H9 (cell line): Measurements from ENCODE around the gene TEX55. TPM values are rescaled to one million over a fixed set of nuclear protein-coding genes. Genes with fewer than 3 reads are reported as not detected.

Source experiments
- DNase-seq: peaks from one replicate; pipeline ENCODE4 v3.0.0-alpha.2; 2017
- H2AFZ ChIP-seq: one replicate; pipeline ENCODE4 v1.6.1; 2013; ENCODE audit warnings: mild to moderate bottlenecking, low read length, control low read depth, moderate library complexity
- H2AK5ac ChIP-seq: 2 replicates; pipeline ENCODE4 v1.6.1; 2013; ENCODE audit warnings: low read length, control low read depth, mixed read lengths; ENCODE audit not compliant: insufficient read length
- H2BK120ac ChIP-seq: one replicate; pipeline ENCODE4 v1.6.1; 2013; ENCODE audit warnings: low read depth, mild to moderate bottlenecking, low read length, control low read depth, inconsistent platforms; ENCODE audit not compliant: poor library complexity, severe bottlenecking
- H2BK12ac ChIP-seq: 2 replicates; pipeline ENCODE4 v1.6.1; 2013; ENCODE audit warnings: low read length, control low read depth, mixed read lengths, low read depth; ENCODE audit not compliant: insufficient read length
- H2BK15ac ChIP-seq: 2 replicates; pipeline ENCODE4 v1.6.1; 2013; ENCODE audit warnings: low read depth, low read length, control low read depth
- H2BK20ac ChIP-seq: one replicate; pipeline ENCODE4 v1.6.1; 2013; ENCODE audit warnings: low read depth, mild to moderate bottlenecking, low read length, control low read depth, inconsistent platforms; ENCODE audit not compliant: poor library complexity, severe bottlenecking
- H2BK5ac ChIP-seq: 2 replicates; pipeline ENCODE4 v1.6.1; 2013; ENCODE audit warnings: low read length, control low read depth, mixed read lengths; ENCODE audit not compliant: insufficient read length
- H3K14ac ChIP-seq: 2 replicates; pipeline ENCODE4 v1.6.1; 2013; ENCODE audit warnings: low read length, control low read depth; ENCODE audit not compliant: insufficient read depth
- H3K18ac ChIP-seq: 2 replicates; pipeline ENCODE4 v1.6.1; 2013; ENCODE audit warnings: low read depth, mild to moderate bottlenecking, mixed read lengths, low read length, control low read depth; ENCODE audit not compliant: insufficient read length
- H3K23ac ChIP-seq: 2 replicates; pipeline ENCODE4 v1.6.1; 2013; ENCODE audit warnings: low read length, control low read depth, mixed read lengths, low read depth; ENCODE audit not compliant: insufficient read length
- H3K23me2 ChIP-seq: 2 replicates; pipeline ENCODE4 v1.6.1; 2013; ENCODE audit warnings: low read depth, mild to moderate bottlenecking, mixed read lengths, low read length, control low read depth; ENCODE audit not compliant: insufficient read length, poor library complexity, severe bottlenecking
- H3K27ac ChIP-seq: 2 replicates; pipeline ENCODE4 v1.5.1; 2013; ENCODE audit warnings: low read length, control low read depth, mixed read lengths, low read depth; ENCODE audit not compliant: insufficient read length
- H3K27me3 ChIP-seq: 2 replicates; pipeline ENCODE4 v1.6.1; 2013; ENCODE audit warnings: low read length, control low read depth, inconsistent platforms; ENCODE audit not compliant: insufficient read depth
- H3K4ac ChIP-seq: 2 replicates; pipeline ENCODE4 v1.6.1; 2013; ENCODE audit warnings: low read depth, mild to moderate bottlenecking, control low read depth, inconsistent platforms, low read length, moderate library complexity
- H3K4me1 ChIP-seq: 2 replicates; pipeline ENCODE4 v1.6.1; 2013; ENCODE audit warnings: low read length, control low read depth, inconsistent platforms; ENCODE audit not compliant: insufficient read depth
- H3K4me2 ChIP-seq: 2 replicates; pipeline ENCODE4 v1.6.1; 2013; ENCODE audit warnings: low read length, control low read depth, mixed read lengths; ENCODE audit not compliant: insufficient read length, insufficient read depth
- H3K56ac ChIP-seq: 2 replicates; pipeline ENCODE4 v1.6.1; 2013; ENCODE audit warnings: low read depth, mild to moderate bottlenecking, mixed read lengths, low read length, control low read depth; ENCODE audit not compliant: insufficient read length
- H3K79me1 ChIP-seq: 2 replicates; pipeline ENCODE4 v1.6.1; 2013; ENCODE audit warnings: low read depth, mild to moderate bottlenecking, moderate library complexity, low read length, control low read depth, inconsistent platforms; ENCODE audit not compliant: insufficient read depth, poor library complexity, severe bottlenecking
- H3K79me2 ChIP-seq: 2 replicates; pipeline ENCODE4 v1.6.1; 2013; ENCODE audit warnings: low read length, control low read depth, inconsistent platforms; ENCODE audit not compliant: insufficient read depth
- H3K9ac ChIP-seq: 2 replicates; pipeline ENCODE4 v1.6.1; 2013; ENCODE audit warnings: low read length, control low read depth, mixed read lengths; ENCODE audit not compliant: insufficient read length; ENCODE audit errors: extremely low read depth
- H3K9me3 ChIP-seq: one replicate; pipeline ENCODE4 v1.6.1; 2013; ENCODE audit warnings: low read depth, low read length, inconsistent platforms; ENCODE audit not compliant: control insufficient read depth
- H3T11ph ChIP-seq: one replicate; pipeline ENCODE4 v1.6.1; 2013; ENCODE audit warnings: mild to moderate bottlenecking, low read length, control low read depth, inconsistent platforms
- H4K20me1 ChIP-seq: one replicate; pipeline ENCODE4 v1.6.1; 2013; ENCODE audit not compliant: control insufficient read depth, insufficient read length, insufficient read depth
- H4K5ac ChIP-seq: 2 replicates; pipeline ENCODE4 v1.6.1; 2013; ENCODE audit warnings: low read depth, mild to moderate bottlenecking, mixed read lengths, low read length, control low read depth; ENCODE audit not compliant: insufficient read length
- H4K8ac ChIP-seq: replicated peaks from 2 replicates; pipeline ENCODE4 v1.6.1; 2013; ENCODE audit warnings: low read length, control low read depth, mixed read lengths, low read depth; ENCODE audit not compliant: insufficient read length
- H4K91ac ChIP-seq: 2 replicates; pipeline ENCODE4 v1.6.1; 2013; ENCODE audit warnings: low read depth, mild to moderate bottlenecking, moderate library complexity, mixed read lengths, low read length, control low read depth; ENCODE audit not compliant: insufficient read length
- H3K27ac Mint-ChIP-seq, 3 experiments: 2 replicates in 2 of 3; 3 replicates in 1 of 3; pipeline ENCODE4 v1.8.0; 2020 to 2021; ENCODE audit warnings: mixed read lengths in 3 of 3, mild to moderate bottlenecking in 1 of 3, moderate library complexity in 1 of 3
- H3K27me3 Mint-ChIP-seq: 2 replicates; pipeline ENCODE4 v1.8.0; 2021; ENCODE audit warnings: low read depth, mild to moderate bottlenecking, moderate library complexity, mixed read lengths
- H3K36me3 Mint-ChIP-seq, 3 experiments: 2 replicates in 2 of 3; 3 replicates in 1 of 3; pipeline ENCODE4 v1.8.0; 2020 to 2021; ENCODE audit warnings: low read depth in 3 of 3, mixed read lengths in 3 of 3; ENCODE audit not compliant: insufficient read depth in 1 of 3
- H3K4me1 Mint-ChIP-seq, 2 experiments: 2 replicates each; pipeline ENCODE4 v1.8.0; 2020; ENCODE audit warnings: mixed read lengths in 2 of 2
- H3K4me3 Mint-ChIP-seq, 2 experiments: 2 replicates in 1 of 2; 3 replicates in 1 of 2; pipeline ENCODE4 v1.8.0; 2020 to 2021; ENCODE audit warnings: mild to moderate bottlenecking in 2 of 2, mixed read lengths in 2 of 2, moderate library complexity in 1 of 2
- H3K9me3 Mint-ChIP-seq, 2 experiments: 2 replicates in 1 of 2; 3 replicates in 1 of 2; pipeline ENCODE4 v1.8.0; 2020; ENCODE audit warnings: mild to moderate bottlenecking in 2 of 2, mixed read lengths in 2 of 2, moderate library complexity in 1 of 2
- WGBS: extraction: QIAGEN DNeasy Blood & Tissue Kit; methylation state at CpG from one replicate; pipeline ENCODE4 v1.1.7; 2013; ENCODE audit warnings: missing lambda C conversion rate, low lambda C conversion rate, mixed read lengths; ENCODE audit not compliant: insufficient read length; ENCODE audit errors: extremely low coverage; 5-methylcytosine and 5-hydroxymethylcytosine counted together
- total RNA-seq: library from RNA; stranded (reverse); gene quantifications from 2 replicates; pipeline ENCODE4 v1.2.1, GENCODE V29; 2021
- TF ChIP-seq, protein P1 (sequence below): fragments of 200-600 bp; sonication (generic); conservative IDR thresholded peaks from 3 replicates; pipeline ENCODE4 v1.8.0; 2021; ENCODE audit warnings: antibody characterized with exemption, mild to moderate bottlenecking

TEX55 gene
- total RNA-seq, 1 experiment from 2014 or later: not detected

DNA sequence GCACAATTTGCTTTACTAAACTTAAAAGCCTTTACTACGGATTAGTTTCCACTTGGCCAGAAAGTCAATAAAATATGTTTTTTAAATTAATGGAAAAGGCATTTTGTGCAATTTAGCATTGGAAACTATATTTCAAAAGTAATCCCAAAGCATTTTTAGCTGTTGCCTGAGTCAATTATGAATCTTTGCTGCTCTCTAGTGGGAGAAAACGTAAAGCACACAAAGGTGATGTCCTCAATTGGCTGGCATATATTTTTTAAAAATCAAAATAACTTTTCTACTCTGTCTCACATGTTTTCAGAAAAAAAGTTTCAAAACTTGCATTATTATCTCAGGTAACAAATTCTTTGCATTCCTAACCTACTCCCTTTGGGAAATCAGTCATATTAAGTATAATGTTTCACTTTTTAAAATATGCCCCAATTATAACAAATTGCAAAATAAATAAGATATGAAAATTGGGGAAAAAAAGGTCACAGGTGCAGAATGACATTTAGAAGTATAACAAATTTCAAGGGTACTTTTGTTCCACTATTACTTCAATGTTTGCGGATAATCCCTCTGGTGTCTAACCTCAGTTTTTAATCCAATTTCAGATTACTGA, 47.2 kb upstream of the TEX55 start:
- no peak overlapping the region for H2AFZ ChIP-seq
- H3K9me3 ChIP-seq: no peaks in the 10 kb centered on the region
- Mint-ChIP-seq H3K36me3 (peaks cover 0 to 4% (median 0%) of the 10 kb centered on the region in 3 experiments; a peak in 2 of 7 replicates), H3K9me3 (peaks cover 0 to 3% of the 10 kb centered on the region in 2 experiments; a peak in 3 of 5 replicates), H3K27ac (no peak overlapping the region), H3K4me1 (peaks cover 2 to 3% of the 10 kb centered on the region in 2 experiments; a peak in 3 of 4 replicates), H3K4me3 (no peak overlapping the region), H3K27me3 (no peaks in the 10 kb centered on the region)
- no peak overlapping the region for H3K56ac ChIP-seq
- no peak overlapping the region for H3K14ac ChIP-seq
- no peak overlapping the region for H3K23ac ChIP-seq
- no peak overlapping the region for H4K5ac ChIP-seq
- no peak for DNase-seq
- no peak overlapping the region for H2BK120ac ChIP-seq
- WGBS: no CpG with 5 or more reads among the region's 3 CpGs
- no peaks in the 10 kb centered on the region for H3K23me2 ChIP-seq
- H4K20me1 ChIP-seq: no peaks in the 10 kb centered on the region
- no peak overlapping the region for H2BK20ac ChIP-seq
- no peaks in the 10 kb centered on the region for H3K79me1 ChIP-seq
- H3K9ac ChIP-seq: no peak overlapping the region
- no peak overlapping the region for H3T11ph ChIP-seq
- no peak overlapping the region for H4K8ac ChIP-seq
- TF ChIP-seq, protein P1, sequence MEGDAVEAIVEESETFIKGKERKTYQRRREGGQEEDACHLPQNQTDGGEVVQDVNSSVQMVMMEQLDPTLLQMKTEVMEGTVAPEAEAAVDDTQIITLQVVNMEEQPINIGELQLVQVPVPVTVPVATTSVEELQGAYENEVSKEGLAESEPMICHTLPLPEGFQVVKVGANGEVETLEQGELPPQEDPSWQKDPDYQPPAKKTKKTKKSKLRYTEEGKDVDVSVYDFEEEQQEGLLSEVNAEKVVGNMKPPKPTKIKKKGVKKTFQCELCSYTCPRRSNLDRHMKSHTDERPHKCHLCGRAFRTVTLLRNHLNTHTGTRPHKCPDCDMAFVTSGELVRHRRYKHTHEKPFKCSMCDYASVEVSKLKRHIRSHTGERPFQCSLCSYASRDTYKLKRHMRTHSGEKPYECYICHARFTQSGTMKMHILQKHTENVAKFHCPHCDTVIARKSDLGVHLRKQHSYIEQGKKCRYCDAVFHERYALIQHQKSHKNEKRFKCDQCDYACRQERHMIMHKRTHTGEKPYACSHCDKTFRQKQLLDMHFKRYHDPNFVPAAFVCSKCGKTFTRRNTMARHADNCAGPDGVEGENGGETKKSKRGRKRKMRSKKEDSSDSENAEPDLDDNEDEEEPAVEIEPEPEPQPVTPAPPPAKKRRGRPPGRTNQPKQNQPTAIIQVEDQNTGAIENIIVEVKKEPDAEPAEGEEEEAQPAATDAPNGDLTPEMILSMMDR: peak; percentile 96
- no peak overlapping the region for H4K91ac ChIP-seq
- H2AK5ac ChIP-seq: no peak overlapping the region
- H3K27me3 ChIP-seq: no peaks in the 10 kb centered on the region
- H3K27ac ChIP-seq: no peak overlapping the region
- H2BK15ac ChIP-seq: no peak overlapping the region
- no peak overlapping the region for H2BK12ac ChIP-seq
- H3K18ac ChIP-seq: no peak overlapping the region
- H3K4me1 ChIP-seq: no peaks in the 10 kb centered on the region
- H3K4ac ChIP-seq: no peak overlapping the region
- no peak overlapping the region for H3K4me2 ChIP-seq
- H3K79me2 ChIP-seq: no peaks in the 10 kb centered on the region
- H2BK5ac ChIP-seq: no peak overlapping the region
